ENCODE data around the gene NAGLU. TPM values are rescaled to one million over a fixed set of nuclear protein-coding genes. Genes with fewer than 3 reads are reported as not detected.

The NAGLU gene
- total RNA-seq, 1 donor from 2014 or later, result 39.1 TPM

DNA sequence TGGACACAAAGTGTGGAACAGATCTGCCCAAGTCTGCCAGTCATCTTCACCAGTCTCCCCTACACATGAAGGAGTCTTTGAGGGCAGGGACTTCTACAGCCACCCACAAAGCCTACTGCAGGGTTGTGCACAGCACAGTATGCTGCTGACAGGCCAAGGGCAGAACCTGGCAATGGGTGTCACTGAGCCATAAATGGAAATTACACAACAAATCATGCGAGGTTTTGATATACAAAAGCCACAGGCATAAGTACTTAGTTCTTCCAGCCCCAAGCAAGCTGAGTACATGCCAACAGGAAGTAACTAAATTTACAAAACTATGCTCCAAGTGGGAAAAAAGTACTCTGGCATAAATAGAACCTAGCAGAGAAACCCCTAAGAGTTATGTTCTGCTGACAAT, 49.3 kb downstream of the NAGLU start:
- peaks cover 31% of the 10 kb centered on the region for H3K4me1 ChIP-seq
- intact Hi-C loops (cut with DNase I), result no loop called here
- H3K9me3 ChIP-seq, result no peaks in the 10 kb centered on the region
- H3K27me3 ChIP-seq (ENCODE audit: low read depth), result no peaks in the 10 kb centered on the region
- ATAC-seq, result peak; percentile 83 to 84
- DNase-seq, result no peak
- H3K4me3 ChIP-seq, result no peak overlapping the region
- TF ChIP-seq, protein P1, sequence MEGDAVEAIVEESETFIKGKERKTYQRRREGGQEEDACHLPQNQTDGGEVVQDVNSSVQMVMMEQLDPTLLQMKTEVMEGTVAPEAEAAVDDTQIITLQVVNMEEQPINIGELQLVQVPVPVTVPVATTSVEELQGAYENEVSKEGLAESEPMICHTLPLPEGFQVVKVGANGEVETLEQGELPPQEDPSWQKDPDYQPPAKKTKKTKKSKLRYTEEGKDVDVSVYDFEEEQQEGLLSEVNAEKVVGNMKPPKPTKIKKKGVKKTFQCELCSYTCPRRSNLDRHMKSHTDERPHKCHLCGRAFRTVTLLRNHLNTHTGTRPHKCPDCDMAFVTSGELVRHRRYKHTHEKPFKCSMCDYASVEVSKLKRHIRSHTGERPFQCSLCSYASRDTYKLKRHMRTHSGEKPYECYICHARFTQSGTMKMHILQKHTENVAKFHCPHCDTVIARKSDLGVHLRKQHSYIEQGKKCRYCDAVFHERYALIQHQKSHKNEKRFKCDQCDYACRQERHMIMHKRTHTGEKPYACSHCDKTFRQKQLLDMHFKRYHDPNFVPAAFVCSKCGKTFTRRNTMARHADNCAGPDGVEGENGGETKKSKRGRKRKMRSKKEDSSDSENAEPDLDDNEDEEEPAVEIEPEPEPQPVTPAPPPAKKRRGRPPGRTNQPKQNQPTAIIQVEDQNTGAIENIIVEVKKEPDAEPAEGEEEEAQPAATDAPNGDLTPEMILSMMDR (IDR thresholded peaks at IDR 0.05), result no peak
- H3K36me3 ChIP-seq, result peaks cover 100% of the 10 kb centered on the region
- peak overlapping the region; percentile 46 for H3K27ac ChIP-seq

DNA sequence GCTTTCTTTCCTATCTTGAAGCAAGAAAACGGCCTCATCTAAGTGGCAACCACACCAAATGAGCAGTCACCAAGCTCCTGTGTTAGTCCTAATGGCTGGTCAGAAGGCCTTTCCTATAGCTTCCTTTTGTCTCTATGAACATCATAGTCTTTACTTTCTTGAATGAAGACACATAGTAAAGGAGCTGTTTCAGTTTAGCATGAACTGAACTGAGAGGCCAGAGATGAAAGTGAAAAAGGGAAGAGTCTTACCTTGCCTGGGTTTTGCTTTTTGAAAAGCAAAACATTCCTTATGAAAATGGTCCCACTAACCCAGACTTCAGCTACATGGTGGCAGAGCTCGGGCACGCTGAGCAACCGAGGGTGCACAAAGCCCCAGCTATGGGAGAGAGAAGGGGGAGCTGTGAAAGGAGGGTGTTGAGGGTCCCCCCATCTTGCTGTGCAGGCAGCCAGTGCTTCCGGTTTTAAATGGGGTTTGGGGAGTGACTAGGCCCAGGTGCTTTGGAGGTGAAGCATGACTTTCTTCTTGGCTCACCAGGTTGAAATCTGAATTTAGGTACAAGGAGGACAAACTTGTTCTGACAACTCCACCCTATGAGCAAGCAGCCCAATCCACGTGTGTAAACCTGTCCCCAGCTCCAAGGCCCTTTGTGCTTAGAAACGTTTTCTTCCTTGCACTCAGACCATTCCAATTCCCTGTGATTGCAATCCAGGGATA, 50.6 kb downstream of the NAGLU start:
- Histone ChIP-seq H3K27me3 (ENCODE audit: low read depth) (no peaks in the 10 kb centered on the region), H3K27ac (peak overlapping the region; percentile 18), H3K36me3 (peaks cover 100% of the 10 kb centered on the region), H3K4me1 (peaks cover 31% of the 10 kb centered on the region), H3K9me3 (no peaks in the 10 kb centered on the region), H3K4me3 (no peak overlapping the region)
- intact Hi-C loops (cut with DNase I), result no loop called here
- ATAC-seq (no peak), DNase-seq (no peak)
- TF ChIP-seq, protein P1 (IDR thresholded peaks at IDR 0.05), result no peak

GRCh38 chr17:42590886-42591285, 54.8 kb downstream of the NAGLU start:
- ATAC-seq (no peak), DNase-seq (no peak)
- TF ChIP-seq, protein P1 (IDR thresholded peaks at IDR 0.05), result no peak
- Histone ChIP-seq H3K4me3 (no peak overlapping the region), H3K4me1 (peaks cover 18% of the 10 kb centered on the region), H3K27ac (no peak overlapping the region), H3K9me3 (no peaks in the 10 kb centered on the region), H3K36me3 (peaks cover 82% of the 10 kb centered on the region), H3K27me3 (ENCODE audit: low read depth) (no peaks in the 10 kb centered on the region)
- intact Hi-C loops (cut with DNase I), result no loop called here

DNA sequence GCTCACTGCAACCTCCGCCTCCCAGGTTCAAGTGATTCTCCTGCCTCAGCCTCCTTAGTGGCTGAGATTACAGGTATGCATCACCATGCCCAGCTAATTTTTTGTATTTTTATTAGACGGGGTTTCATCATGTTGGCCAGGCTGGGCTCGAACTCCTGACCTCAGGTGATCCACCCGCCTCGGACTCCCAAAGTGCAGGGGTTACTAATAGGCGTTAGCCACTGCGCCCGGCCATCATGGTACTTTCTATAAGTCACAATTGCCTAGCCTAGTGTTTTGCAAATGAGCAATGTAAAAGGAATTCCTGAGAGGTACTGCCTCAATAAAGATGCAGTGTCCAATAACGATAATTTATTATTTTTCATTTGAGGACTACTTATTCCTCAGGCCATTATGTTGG, 55.4 kb downstream of the NAGLU start:
- ATAC-seq, result no peak
- Histone ChIP-seq H3K4me1 (peaks cover 13% of the 10 kb centered on the region), H3K36me3 (peaks cover 82% of the 10 kb centered on the region), H3K4me3 (no peak overlapping the region), H3K9me3 (no peaks in the 10 kb centered on the region), H3K27ac (no peak overlapping the region), H3K27me3 (ENCODE audit: low read depth) (no peaks in the 10 kb centered on the region)
- DNase-seq, result no peak
- TF ChIP-seq, protein P1 (IDR thresholded peaks at IDR 0.05), result no peak
- intact Hi-C loops (cut with DNase I), result no loop called here

Small RNA genes within 50 kb of the gene (microRNA-seq; reads per million reads assigned to microRNA genes)
- 9.0 reads per million, percentile 13 among the genes with 10 or more reads in this experiment for gene MIR5010 (ENCODE audit: borderline number of aligned reads)
- not detected for gene MIR548AT (ENCODE audit: borderline number of aligned reads)

Other genes starting within 250 kb of the NAGLU start
- gene STAT5A, start 247.7 kb upstream of the NAGLU start, total RNA-seq, result 53.3 TPM
- 278 TPM for gene STAT3, start 147.8 kb upstream of the NAGLU start, total RNA-seq
- 269 TPM for gene CAVIN1, start 113.0 kb upstream of the NAGLU start, total RNA-seq
- gene ATP6V0A1, start 77.4 kb upstream of the NAGLU start, total RNA-seq, result 107 TPM
- gene HSD17B1, start 16.7 kb downstream of the NAGLU start, total RNA-seq, result 2.2 TPM
- gene COASY, start 25.9 kb downstream of the NAGLU start, total RNA-seq, result 65.8 TPM
- gene MLX, start 30.9 kb downstream of the NAGLU start, total RNA-seq, result 70.5 TPM
- 4.8 TPM for gene PSMC3IP, start 41.5 kb downstream of the NAGLU start, total RNA-seq
- 70.7 TPM for gene RETREG3, start 73.1 kb downstream of the NAGLU start, total RNA-seq
- gene TUBG1, start 73.4 kb downstream of the NAGLU start, total RNA-seq, result 30.3 TPM
- gene TUBG2, start 123.0 kb downstream of the NAGLU start, total RNA-seq, result 16.8 TPM
- gene PLEKHH3, start 140.8 kb downstream of the NAGLU start, total RNA-seq, result 18.3 TPM
- gene CCR10, start 145.6 kb downstream of the NAGLU start, total RNA-seq, result 1.4 TPM
- 9.0 TPM for gene CNTNAP1, start 146.3 kb downstream of the NAGLU start, total RNA-seq
- gene EZH1, start 208.8 kb downstream of the NAGLU start, total RNA-seq, result 56.2 TPM
- 127 TPM for gene RAMP2, start 225.0 kb downstream of the NAGLU start, total RNA-seq
- 42.1 TPM for gene VPS25, start 237.2 kb downstream of the NAGLU start, total RNA-seq
- 0.47 TPM for gene WNK4, start 244.4 kb downstream of the NAGLU start, total RNA-seq

All from lower lobe of right lung (tissue), 2 donors.